Activated CD8-positive, alpha-beta memory T cell treated with anti-CD3 and anti-CD28 coated beads for 36 hours (primary cell): Measurements from ENCODE around the gene FITM1. TPM values are rescaled to one million over a fixed set of nuclear protein-coding genes. Genes with fewer than 3 reads are reported as not detected.

Experiments used
- CTCF ChIA-PET: fragments of 350-600 bp; sonication (Branson Sonifier 250); formaldehyde crosslinking; loops from one replicate; lab custom pipeline; 2021; ENCODE audit warnings: antibody characterized with exemption; lab: Charles Lee
- POLR2A ChIA-PET: fragments of 350-600 bp; sonication (Branson Sonifier 250); formaldehyde crosslinking; loops from one replicate; lab custom pipeline; 2021; ENCODE audit warnings: antibody characterized with exemption; lab: Charles Lee
- total RNA-seq, 2 experiments: library from RNA; stranded (reverse); gene quantifications; one replicate each; pipeline ENCODE4 v1.2.3, GENCODE V29; 2021

Gene FITM1
- total RNA-seq, 2 experiments from 2014 or later: 0.31 to 0.46 TPM

DNA sequence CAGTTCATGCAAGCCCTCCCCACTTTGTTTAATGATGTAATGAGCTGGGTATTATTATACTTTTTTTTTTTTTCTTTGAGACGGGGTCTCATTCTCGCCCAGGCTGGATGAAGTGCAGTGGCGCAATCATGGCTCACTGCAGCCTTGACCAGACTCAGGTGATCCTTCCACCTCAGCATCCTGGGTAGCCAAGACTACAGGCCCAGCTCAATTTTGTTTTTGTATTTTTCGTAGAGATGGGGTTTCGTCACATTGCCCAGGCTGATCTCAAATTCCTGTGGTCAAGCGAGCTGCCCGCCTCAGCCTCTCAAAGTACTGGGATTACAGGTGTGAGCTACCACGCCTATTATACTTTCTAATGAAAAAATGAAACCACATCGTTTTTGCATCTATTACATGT lies 20.4 kb upstream of the FITM1 start:
- POLR2A ChIA-PET: interaction anchor here (0.7 kb wide), 3 partner anchors 15 to 222 kb away, joined by 3 to 7 read pairs (median 6); no protein-coding TSS in a partner anchor
- CTCF ChIA-PET: interaction anchor here (0.6 to 3.9 kb wide), 7 partner anchors 15 to 1100 kb away, joined by 3 to 25 read pairs (median 5); partner anchors contain the start of gene PCK2

DNA sequence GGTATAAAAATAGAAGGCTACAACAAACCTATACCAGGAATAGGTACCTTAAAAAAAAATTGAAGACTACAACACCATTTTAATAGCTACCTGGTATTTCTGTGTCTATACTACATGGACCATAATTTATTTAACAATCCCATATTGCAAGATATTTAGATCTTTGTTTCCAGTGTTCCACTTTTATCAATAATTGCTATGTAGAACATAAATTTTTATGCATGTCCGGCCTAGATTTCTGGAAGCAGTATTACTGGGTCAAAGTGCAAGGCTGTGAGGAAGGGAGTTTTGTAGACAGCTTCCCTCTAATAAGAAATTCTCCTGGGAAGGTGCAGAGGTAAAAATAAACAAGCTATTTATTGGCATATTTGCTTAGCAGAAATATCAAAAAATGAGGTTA lies 19.9 kb upstream of the FITM1 start:
- ChIA-PET POLR2A (no interaction called here), CTCF (interaction anchor here (1.0 to 3.9 kb wide), 4 partner anchors 16 to 53 kb away, joined by 4 to 25 read pairs (median 6); partner anchors contain the start of gene PCK2)

- ChIA-PET POLR2A (interaction anchor here (1.0 to 3.6 kb wide), 7 partner anchors 19 to 100 kb away, joined by 3 to 31 read pairs (median 16); partner anchors contain the start of genes CHMP4A, IRF9, PCK2 and PSME1), CTCF (interaction anchor here (0.6 to 3.2 kb wide), 5 partner anchors 13 to 1182 kb away, joined by 4 to 13 read pairs (median 5); partner anchors contain the start of genes EMC9, IRF9 and PSME1)
Observed at GRCh38 chr14:24113379-24113800, 17.1 kb upstream of the FITM1 start.

GRCh38 chr14:24113801-24114531 lies 16.5 kb upstream of the FITM1 start:
- CTCF ChIA-PET: interaction anchor here (0.6 to 3.2 kb wide), 10 partner anchors 14 to 1183 kb away, joined by 3 to 13 read pairs (median 4); partner anchors contain the start of genes EMC9, IRF9, PSME1 and PSME2
- POLR2A ChIA-PET: interaction anchor here (1.0 to 3.6 kb wide), 9 partner anchors 19 to 128 kb away, joined by 3 to 31 read pairs (median 10); partner anchors contain the start of genes CHMP4A, EMC9, IRF9 and PCK2

DNA sequence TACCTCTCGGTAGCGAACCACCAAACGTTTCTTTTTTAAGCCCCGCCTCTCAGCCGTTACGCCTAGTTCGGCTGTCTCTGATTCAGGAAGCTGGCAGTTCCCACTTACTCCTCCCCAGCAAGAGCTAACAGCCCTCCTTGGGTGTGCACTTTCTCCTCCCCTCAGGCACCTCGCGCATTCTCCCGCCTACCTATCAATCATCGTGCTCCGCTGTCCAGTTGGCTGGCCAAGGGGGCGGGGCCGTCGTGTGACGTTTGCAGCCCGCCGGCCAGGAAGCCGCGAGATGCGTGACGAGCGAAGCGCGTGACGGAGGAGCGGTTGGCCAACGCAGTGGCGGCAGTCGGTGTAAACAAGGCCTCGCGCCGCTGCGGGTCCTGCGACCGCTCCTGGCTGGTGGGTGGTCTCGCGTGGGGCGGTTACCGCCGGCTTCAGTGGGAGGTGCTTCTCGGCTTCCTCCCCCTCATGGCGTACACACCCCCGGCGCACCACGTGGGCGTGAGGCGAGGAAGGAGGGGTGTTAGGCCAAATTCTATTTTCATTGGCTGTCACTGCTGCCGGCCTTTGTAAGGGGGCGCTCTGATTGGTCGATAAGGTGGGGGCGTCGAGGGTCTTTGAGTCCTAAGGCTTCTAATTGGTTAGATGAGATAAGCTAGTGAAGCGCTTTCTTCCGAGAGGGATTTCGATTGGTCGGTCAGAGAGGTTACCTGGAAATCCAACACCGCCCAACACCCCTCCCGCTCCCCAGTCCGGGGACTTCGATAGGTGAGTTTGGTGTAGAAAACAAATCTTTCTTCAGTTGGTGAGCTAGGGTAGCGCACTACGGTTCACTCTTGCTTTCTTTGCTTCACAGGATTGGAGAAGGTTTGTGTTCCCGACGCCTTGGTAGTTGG lies 15.7 kb upstream of the FITM1 start, which contains the start of the genes DCAF11 and NRL:
DCAF11 (plus strand) TSS at position 246 of the 890 bp plus-strand sequence. CDS start 818 bp downstream, outside the sequence.
NRL (minus strand) TSS at position 418 of the 890 bp plus-strand sequence. CDS start 32,101 bp downstream, outside the sequence.
- CTCF ChIA-PET: interaction anchor here (0.6 to 3.2 kb wide), 12 partner anchors 12 to 218 kb away, joined by 3 to 13 read pairs (median 6); partner anchors contain the start of genes EMC9, IRF9, PSME1 and PSME2

GRCh38 chr14:24115422-24116127 lies 14.9 kb upstream of the FITM1 start:
- ChIA-PET POLR2A (interaction anchor here (1.0 to 3.6 kb wide), 8 partner anchors 21 to 98 kb away, joined by 4 to 31 read pairs (median 13); partner anchors contain the start of genes CHMP4A, EMC9, IRF9 and PCK2), CTCF (interaction anchor here (0.6 to 3.2 kb wide), 7 partner anchors 11 to 217 kb away, joined by 3 to 13 read pairs (median 6); partner anchors contain the start of genes IRF9, PSME1, PSME2 and RNF31)

More for the DNA sequence above, 15.7 kb upstream of the FITM1 start, which contains the start of the genes DCAF11 and NRL:
- POLR2A ChIA-PET: interaction anchor here (1.0 to 3.6 kb wide), 10 partner anchors 20 to 128 kb away, joined by 3 to 31 read pairs (median 9); partner anchors contain the start of genes CHMP4A, EMC9, IRF9 and PCK2

DNA sequence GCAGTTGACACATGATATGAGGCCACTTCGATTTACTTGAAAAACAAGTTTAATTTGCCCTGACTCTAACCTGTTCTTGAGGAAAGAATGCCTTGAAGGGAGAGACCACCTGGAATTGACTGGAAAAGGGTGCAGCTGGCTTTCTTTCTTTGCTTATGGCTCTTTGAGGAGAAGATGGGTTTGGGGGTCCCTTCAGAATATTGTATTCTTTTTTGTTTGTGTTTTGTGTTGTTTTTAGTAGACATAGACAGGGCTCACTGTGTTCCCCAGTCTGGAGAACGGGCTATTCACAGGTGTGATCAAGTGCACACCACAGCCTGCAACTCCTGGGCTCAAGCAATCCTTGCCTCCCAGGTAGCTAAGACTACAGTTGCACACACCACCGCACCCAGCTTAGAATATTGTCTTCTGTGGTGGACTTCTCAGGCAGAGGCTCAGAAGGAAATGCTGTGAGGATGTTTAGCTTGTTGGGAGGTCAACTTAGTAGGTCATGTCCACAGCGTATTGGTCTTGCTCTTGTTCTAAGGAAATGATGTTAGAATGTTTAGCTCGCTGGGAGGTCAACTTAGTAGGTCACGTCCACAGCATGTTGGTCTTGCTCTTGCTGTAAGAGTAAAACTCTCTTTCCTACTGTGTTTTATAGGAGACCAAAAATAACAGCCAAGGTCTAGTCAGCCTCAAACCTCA lies 14.2 kb upstream of the FITM1 start:
- ChIA-PET POLR2A (interaction anchor here (1.0 to 3.6 kb wide), 3 partner anchors 20 to 25 kb away, joined by 4 to 31 read pairs (median 24); partner anchors contain the start of genes EMC9, PCK2 and PSME1), CTCF (interaction anchor here (1.6 to 3.2 kb wide), 5 partner anchors 11 to 44 kb away, joined by 4 to 13 read pairs (median 6); partner anchors contain the start of genes IRF9, PSME1 and PSME2)

GRCh38 chr14:24117179-24117578 lies 13.3 kb upstream of the FITM1 start:
- CTCF ChIA-PET: interaction anchor here (0.8 to 1.8 kb wide), 2 partner anchors 22 to 44 kb away, joined by 3 to 4 read pairs; partner anchors contain the start of gene IRF9
- POLR2A ChIA-PET: interaction anchor here (1.5 kb wide), 1 partner anchor 19 kb away, joined by 4 read pairs; the partner anchor contains the start of gene PSME1

DNA sequence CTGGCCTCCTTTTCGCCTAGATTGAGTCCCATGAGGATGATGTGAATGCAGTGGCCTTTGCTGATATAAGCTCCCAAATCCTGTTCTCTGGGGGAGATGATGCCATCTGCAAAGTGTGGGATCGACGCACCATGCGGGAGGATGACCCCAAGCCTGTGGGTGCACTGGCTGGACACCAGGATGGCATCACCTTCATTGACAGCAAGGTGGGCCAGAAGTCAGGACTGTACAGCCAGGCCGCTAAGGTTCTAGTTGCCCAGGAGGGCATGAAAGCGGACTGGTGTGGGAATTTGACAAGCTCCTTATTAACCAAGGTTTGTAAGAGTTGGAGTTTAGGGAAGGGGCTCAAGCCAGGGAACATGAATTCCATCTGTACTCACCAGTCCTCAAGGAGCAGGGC lies 10.8 kb upstream of the FITM1 start:
- POLR2A ChIA-PET: no interaction called here
- CTCF ChIA-PET: interaction anchor here (0.8 to 1.2 kb wide), 2 partner anchors 18 to 43 kb away, joined by 3 read pairs; no protein-coding TSS in a partner anchor

DNA sequence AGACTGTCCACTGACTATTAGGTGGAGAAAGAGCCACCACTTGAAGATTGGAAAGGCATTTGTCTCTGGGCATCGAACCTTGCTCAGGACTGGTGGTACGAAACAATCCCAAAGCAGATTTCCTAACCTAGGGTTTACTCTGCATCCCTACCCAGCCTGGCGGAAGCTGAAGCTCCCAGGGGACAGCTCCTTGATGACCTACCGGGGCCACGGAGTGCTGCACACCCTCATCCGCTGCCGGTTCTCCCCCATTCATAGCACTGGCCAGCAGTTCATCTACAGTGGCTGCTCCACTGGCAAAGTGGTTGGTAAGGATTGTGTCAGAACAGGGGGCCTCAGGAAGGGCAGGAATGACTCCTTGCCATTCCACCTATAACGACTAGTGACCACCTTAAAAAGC lies 9.2 kb upstream of the FITM1 start:
- ChIA-PET POLR2A (interaction anchor here (0.6 kb wide), 1 partner anchor 109 kb away, joined by 5 read pairs; no protein-coding TSS in a partner anchor), CTCF (no interaction called here)

DNA sequence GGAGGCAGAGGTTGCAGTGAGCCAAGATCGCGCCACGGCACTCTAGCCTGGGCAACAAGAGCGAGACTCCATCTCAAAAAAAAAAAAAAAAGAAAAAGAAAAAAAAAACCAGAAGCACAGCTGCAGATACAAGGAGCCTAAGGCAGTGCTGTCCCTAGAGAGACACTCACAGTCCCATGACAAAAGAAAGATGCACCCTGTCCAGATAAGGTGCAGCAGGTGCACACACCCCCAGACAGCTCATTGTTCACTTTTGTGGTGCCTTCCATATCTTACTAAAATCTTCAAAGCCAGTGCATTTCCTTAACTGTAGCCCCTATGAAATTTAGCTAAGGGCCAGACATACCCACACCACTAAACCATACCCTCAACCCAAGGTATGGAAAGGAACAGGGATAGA lies 8.0 kb upstream of the FITM1 start:
- CTCF ChIA-PET: no interaction called here
- POLR2A ChIA-PET: no interaction called here

DNA sequence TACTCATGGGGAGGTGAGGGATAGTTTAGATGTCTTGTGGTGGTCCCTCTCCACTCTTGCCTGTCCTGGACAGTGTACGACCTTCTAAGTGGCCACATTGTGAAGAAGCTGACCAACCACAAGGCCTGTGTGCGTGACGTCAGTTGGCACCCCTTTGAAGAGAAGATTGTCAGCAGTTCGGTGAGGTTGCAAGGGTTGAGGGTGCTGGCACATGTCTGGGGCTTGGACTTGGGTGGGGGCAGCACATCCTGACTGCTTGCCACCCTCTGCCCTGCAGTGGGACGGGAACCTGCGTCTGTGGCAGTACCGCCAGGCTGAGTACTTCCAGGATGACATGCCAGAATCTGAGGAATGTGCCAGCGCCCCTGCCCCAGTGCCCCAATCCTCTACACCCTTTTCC lies 7.6 kb upstream of the FITM1 start:
- CTCF ChIA-PET: no interaction called here
- POLR2A ChIA-PET: no interaction called here

GRCh38 chr14:24123424-24124417 lies 6.7 kb upstream of the FITM1 start:
- CTCF ChIA-PET: no interaction called here
- POLR2A ChIA-PET: no interaction called here

DNA sequence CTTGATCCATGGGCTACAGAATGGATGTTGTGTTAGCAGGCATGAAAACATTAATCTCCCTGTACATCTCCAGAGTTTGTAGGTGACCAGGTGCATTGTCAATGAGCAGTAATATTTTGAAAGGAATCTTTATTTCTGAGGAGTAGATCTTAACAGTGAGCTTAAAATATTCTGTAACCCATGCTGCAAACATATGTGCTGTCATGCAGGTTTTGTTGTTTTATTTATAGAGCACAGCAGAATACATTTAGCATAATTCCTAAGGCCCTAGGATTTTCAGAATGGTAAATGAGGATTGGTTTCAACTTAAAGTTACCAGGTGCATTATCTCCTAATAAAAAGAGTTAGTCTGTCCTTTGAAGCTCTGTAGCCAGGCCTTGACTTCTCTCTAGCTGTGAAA lies 3.5 kb upstream of the FITM1 start:
- CTCF ChIA-PET: interaction anchor here (0.6 to 2.2 kb wide), 3 partner anchors 9 to 451 kb away, joined by 3 to 9 read pairs (median 7); partner anchors contain the start of genes DCAF11, NRL and PSME1
- POLR2A ChIA-PET: interaction anchor here (0.9 kb wide), 1 partner anchor 9 kb away, joined by 3 read pairs; the partner anchor contains the start of gene PSME1

- POLR2A ChIA-PET: interaction anchor here (0.9 kb wide), 1 partner anchor 8 kb away, joined by 3 read pairs; the partner anchor contains the start of gene PSME1
- CTCF ChIA-PET: interaction anchor here (0.6 to 2.2 kb wide), 2 partner anchors 12 to 452 kb away, joined by 3 to 9 read pairs; partner anchors contain the start of genes DCAF11 and NRL
Observed at GRCh38 chr14:24127673-24128072, 2.8 kb upstream of the FITM1 start.
